ENCODE results near the gene MACROD2.

MACROD2 gene

GRCh38 chr20:15439551-15439950 is 1444.2 kb downstream of the MACROD2 start:
- H3K4me1 ChIP-seq: no peaks in the 10 kb centered on the region
- H3K9ac ChIP-seq: no peak overlapping the region
- peaks cover 2 to 14% (median 12%) of the 10 kb centered on the region in 11 experiments; a peak in 15 of 22 replicates for H3K9me3 ChIP-seq (replicated peaks in 1 of 11)
- H3K4me3 ChIP-seq: no peak overlapping the region
- no peak overlapping the region for H3K4me2 ChIP-seq
- H3K27me3 ChIP-seq: no peaks in the 10 kb centered on the region
- no peak overlapping the region for H3K27ac ChIP-seq
- no peaks in the 10 kb centered on the region for H3K36me3 ChIP-seq
- no peak for TF ChIP-seq Cebpa-rat (IDR thresholded peaks at IDR 0.05)
- H4K20me1 ChIP-seq: no peaks in the 10 kb centered on the region

GRCh38 chr20:15440049-15440820 is 1444.9 kb downstream of the MACROD2 start:
- Histone ChIP-seq H3K4me1 (no peaks in the 10 kb centered on the region), H3K27me3 (no peaks in the 10 kb centered on the region), H4K20me1 (no peaks in the 10 kb centered on the region), H3K4me2 (no peak overlapping the region), H3K4me3 (no peak overlapping the region), H3K9ac (no peak overlapping the region), H3K27ac (no peak overlapping the region), H3K36me3 (no peaks in the 10 kb centered on the region), H3K9me3 (replicated peaks in 1 of 11) (peaks cover 0 to 13% (median 12%) of the 10 kb centered on the region in 11 experiments; a peak in 15 of 22 replicates)
- no peak for TF ChIP-seq Cebpa-rat (IDR thresholded peaks at IDR 0.05)

- H3K9me3 ChIP-seq (replicated peaks in 1 of 11): no peaks in the 10 kb centered on the region
- no peaks in the 10 kb centered on the region for H4K20me1 ChIP-seq
- no peak overlapping the region for H3K4me2 ChIP-seq
- no peak for TF ChIP-seq Cebpa-rat (IDR thresholded peaks at IDR 0.05)
- H3K36me3 ChIP-seq: no peaks in the 10 kb centered on the region
- H3K27me3 ChIP-seq: no peaks in the 10 kb centered on the region
- no peak overlapping the region for H3K27ac ChIP-seq
- H3K9ac ChIP-seq: no peak overlapping the region
- peaks cover 0 to 7% (median 0%) of the 10 kb centered on the region in 10 experiments; a peak in 4 of 20 replicates for H3K4me1 ChIP-seq
- H3K4me3 ChIP-seq: no peak overlapping the region
Measured at GRCh38 chr20:15445056-15445840, 1449.9 kb downstream of the MACROD2 start.

- no peaks in the 10 kb centered on the region for H3K27me3 ChIP-seq
- no peak overlapping the region for H3K27ac ChIP-seq
- peaks cover 0 to 7% (median 0%) of the 10 kb centered on the region in 10 experiments; a peak in 4 of 20 replicates for H3K4me1 ChIP-seq
- no peaks in the 10 kb centered on the region for H3K9me3 ChIP-seq (replicated peaks in 1 of 11)
- no peaks in the 10 kb centered on the region for H3K36me3 ChIP-seq
- H3K9ac ChIP-seq: no peak overlapping the region
- no peak overlapping the region for H3K4me3 ChIP-seq
- peak overlapping the region in 5 of 11 experiments; percentile 5 to 32 (median 10); a peak in 5 of 22 replicates for H3K4me2 ChIP-seq
- no peaks in the 10 kb centered on the region for H4K20me1 ChIP-seq
- no peak for TF ChIP-seq Cebpa-rat (IDR thresholded peaks at IDR 0.05)
Measured at GRCh38 chr20:15446373-15446772, 1451.1 kb downstream of the MACROD2 start.

- no peak overlapping the region for H3K27ac ChIP-seq
- peaks cover 0 to 7% (median 0%) of the 10 kb centered on the region in 10 experiments; a peak in 4 of 20 replicates for H3K4me1 ChIP-seq
- H3K9ac ChIP-seq: no peak overlapping the region
Measured at GRCh38 chr20:15447549-15447948, 1452.2 kb downstream of the MACROD2 start.

GRCh38 chr20:15449061-15449460 is 1453.7 kb downstream of the MACROD2 start:
- TF ChIP-seq Cebpa-rat (IDR thresholded peaks at IDR 0.05): no peak
- H3K27me3 ChIP-seq: no peaks in the 10 kb centered on the region
- no peaks in the 10 kb centered on the region for H3K9me3 ChIP-seq (replicated peaks in 1 of 11)
- no peak overlapping the region for H3K4me2 ChIP-seq
- H3K36me3 ChIP-seq: no peaks in the 10 kb centered on the region
- peaks cover 0 to 7% (median 0%) of the 10 kb centered on the region in 10 experiments; a peak in 4 of 20 replicates for H3K4me1 ChIP-seq
- no peak overlapping the region for H3K9ac ChIP-seq
- H4K20me1 ChIP-seq: no peaks in the 10 kb centered on the region
- no peak overlapping the region for H3K4me3 ChIP-seq
- no peak overlapping the region for H3K27ac ChIP-seq

More at GRCh38 chr20:15447549-15447948, 1452.2 kb downstream of the MACROD2 start:
- Histone ChIP-seq H3K4me3 (no peak overlapping the region), H4K20me1 (no peaks in the 10 kb centered on the region), H3K36me3 (no peaks in the 10 kb centered on the region), H3K9me3 (replicated peaks in 1 of 11) (no peaks in the 10 kb centered on the region), H3K4me2 (no peak overlapping the region; a peak in 1 of 22 replicates), H3K27me3 (no peaks in the 10 kb centered on the region)
- TF ChIP-seq Cebpa-rat (IDR thresholded peaks at IDR 0.05): no peak

GRCh38 chr20:15451241-15451640 is 1455.9 kb downstream of the MACROD2 start:
- no peak overlapping the region for H3K4me3 ChIP-seq

GRCh38 chr20:15455279-15455678 is 1460.0 kb downstream of the MACROD2 start:
- no peak overlapping the region for H3K9ac ChIP-seq
- H3K4me2 ChIP-seq: no peak overlapping the region
- no peak overlapping the region for H3K27ac ChIP-seq
- TF ChIP-seq Cebpa-rat (IDR thresholded peaks at IDR 0.05): no peak
- H3K9me3 ChIP-seq (replicated peaks in 1 of 11): no peaks in the 10 kb centered on the region
- H4K20me1 ChIP-seq: no peaks in the 10 kb centered on the region; a peak in 1 of 22 replicates
- no peaks in the 10 kb centered on the region for H3K27me3 ChIP-seq
- peaks cover 0 to 3% (median 0%) of the 10 kb centered on the region in 10 experiments; a peak in 4 of 20 replicates for H3K4me1 ChIP-seq
- H3K4me3 ChIP-seq: no peak overlapping the region
- no peaks in the 10 kb centered on the region for H3K36me3 ChIP-seq

More at GRCh38 chr20:15451241-15451640, 1455.9 kb downstream of the MACROD2 start:
- Histone ChIP-seq H3K36me3 (no peaks in the 10 kb centered on the region), H3K27me3 (no peaks in the 10 kb centered on the region), H3K4me2 (no peak overlapping the region), H3K9ac (no peak overlapping the region), H3K4me1 (peaks cover 0 to 7% (median 0%) of the 10 kb centered on the region in 10 experiments; a peak in 4 of 20 replicates), H3K9me3 (replicated peaks in 1 of 11) (no peaks in the 10 kb centered on the region), H4K20me1 (no peaks in the 10 kb centered on the region; a peak in 1 of 22 replicates), H3K27ac (no peak overlapping the region)
- no peak for TF ChIP-seq Cebpa-rat (IDR thresholded peaks at IDR 0.05)

GRCh38 chr20:15461938-15462337 is 1466.6 kb downstream of the MACROD2 start:
- TF ChIP-seq Cebpa-rat (IDR thresholded peaks at IDR 0.05): no peak
- no peak overlapping the region for H3K9ac ChIP-seq
- H3K4me1 ChIP-seq: peaks cover 0 to 4% (median 0%) of the 10 kb centered on the region in 10 experiments; a peak in 4 of 20 replicates
- no peak overlapping the region for H3K27ac ChIP-seq
- no peak overlapping the region for H3K4me3 ChIP-seq
- no peaks in the 10 kb centered on the region for H3K36me3 ChIP-seq
- no peaks in the 10 kb centered on the region for H3K9me3 ChIP-seq (replicated peaks in 1 of 11)
- no peak overlapping the region for H3K4me2 ChIP-seq
- no peaks in the 10 kb centered on the region; a peak in 1 of 22 replicates for H4K20me1 ChIP-seq
- H3K27me3 ChIP-seq: no peaks in the 10 kb centered on the region

Data from BLaER1 treated with 17β-estradiol and CSF1 and Interleukin-3, amounts not matched to agents 10 nM and 100 nM (cell line).